K562 (cell line): Measurements from ENCODE around the gene C3. TPM values are rescaled to one million over a fixed set of nuclear protein-coding genes. Genes with fewer than 3 reads are reported as not detected.

Experiments
- CREB3L1 ChIP-seq: fragments of 450-650 bp; IDR thresholded peaks from 2 replicates; pipeline ENCODE4 v1.6.1; 2014; ENCODE audit warnings: low read depth, mild to moderate bottlenecking, moderate library complexity, borderline replicate concordance
- PHF8 ChIP-seq: fragments of 200-600 bp; sonication (generic); IDR thresholded peaks from 2 replicates; pipeline ENCODE4 v1.6.1; 2012; ENCODE audit warnings: mixed run types, mild to moderate bottlenecking, inconsistent platforms, low read length, moderate library complexity, borderline replicate concordance
- POLR2G ChIP-seq: fragments of 200-400 bp; formaldehyde crosslinking; IDR thresholded peaks from 2 replicates; pipeline ENCODE4 v1.6.1; 2017; ENCODE audit warnings: low read depth, mild to moderate bottlenecking, antibody characterized with exemption, low read length, moderate library complexity
- PRDM10 ChIP-seq: fragments of 450-650 bp; IDR thresholded peaks from 2 replicates; pipeline ENCODE4 v1.6.1; 2018; ENCODE audit not compliant: partially characterized antibody
- RBM14 ChIP-seq: fragments of 200-400 bp; formaldehyde crosslinking; IDR thresholded peaks from 2 replicates; pipeline ENCODE4 v1.6.1; 2018; ENCODE audit warnings: low read depth, mild to moderate bottlenecking, low read length, moderate library complexity, borderline replicate concordance; ENCODE audit not compliant: insufficient read depth
- TEAD4 ChIP-seq, 2 experiments: sonication (generic) in 1 of 2; formaldehyde crosslinking in 1 of 2; IDR thresholded peaks; 2 replicates each; pipeline versions ENCODE4 v1.6.1 to v1.8.0; 2012 to 2022; ENCODE audit warnings: borderline replicate concordance in 1 of 2, inconsistent platforms in 1 of 2, low read length in 1 of 2, mild to moderate bottlenecking in 1 of 2, missing genetic modification reagents in 1 of 2
- TFAM ChIP-seq: fragments of 250-450 bp; sonication (Bioruptor Pico); conservative IDR thresholded peaks from 2 replicates; pipeline ENCODE4 v1.5.0; 2021; ENCODE audit warnings: mild to moderate bottlenecking, moderate library complexity
- ZBTB40 ChIP-seq, 2 experiments: fragments of 450-650 bp in 1 of 2; sonication (generic) in 1 of 2; formaldehyde crosslinking in 1 of 2; IDR thresholded peaks; 2 replicates each; pipeline versions ENCODE4 v1.7.1 to v1.9.0; 2016 to 2022; ENCODE audit warnings: inconsistent platforms in 1 of 2, mild to moderate bottlenecking in 1 of 2, missing genetic modification reagents in 1 of 2
- ZBTB7A ChIP-seq: IDR thresholded peaks from 2 replicates; pipeline ENCODE4 v1.6.1; 2011; ENCODE audit warnings: low read depth, mild to moderate bottlenecking, low read length, moderate library complexity, borderline replicate concordance; ENCODE audit not compliant: control insufficient read depth
- polyA plus RNA-seq, 8 experiments: library from polyadenylated mRNA; depleted of rRNA in 4 of 8; stranded (reverse) in 5 of 8; unstranded in 3 of 8; fragments of >200 nt; fragmentation: Nextera tagmentation in 2 of 8; fragmentation: Illumina TruSeq in 1 of 8; extraction: Ambion mirVana in 2 of 8; extraction: Trizol in 1 of 8; gene quantifications; 2 replicates each; pipeline versions ENCODE4 v1.2.1 to v1.2.3, GENCODE V29; 2011 to 2014; ENCODE audit warnings: inconsistent platforms in 1 of 8, missing spikeins in 1 of 8
- total RNA-seq, 7 experiments: library from RNA; depleted of rRNA in 6 of 7; stranded (reverse); fragments of >200 nt in 6 of 7; fragmentation: Illumina TruSeq in 2 of 7; extraction: Trizol in 2 of 7; gene quantifications; 2 replicates each; pipeline versions ENCODE4 v1.2.1 to v1.2.3, GENCODE V29; 2011 to 2021; ENCODE audit warnings: low replicate concordance in 1 of 7

C3 gene
- total and polyA plus RNA-seq, 9 of the 15 experiments (the other 6 are each of a cell fraction or from before 2014, with no cell fraction given) = 0.59 to 10.6 (median 2.2) TPM

GRCh38 chr19:6740589-6741343, 20.3 kb upstream of the C3 start (continued):
- TF ChIP-seq ZBTB40 (IDR thresholded peaks at IDR 0.05) (peak; percentile 29; the same call in 1 of the 2 replicates), ZBTB40 (CRISPR knock-in tag; IDR thresholded peaks at IDR 0.05) (no peak), PRDM10 (peak; percentile 90), PHF8 (peak; percentile 28; the same call in 1 of the 2 replicates), CREB3L1 (peak; percentile 15; the same call in 1 of the 2 replicates), TEAD4 (IDR thresholded peaks at IDR 0.05; ENCODE audit: low read length) (no peak), TEAD4 (CRISPR knock-in tag; IDR thresholded peaks at IDR 0.05; ENCODE audit: borderline replicate concordance) (no peak), ZBTB7A (peak; percentile 16), POLR2G (peak; percentile 66), TFAM (CRISPR knock-in tag) (no peak), RBM14 (0 out of 2 replicates have a peak, but pooled peaks have one; percentile 25)
